A673 (cell line): Measurements from ENCODE around the gene PODNL1. TPM values are rescaled to one million over a fixed set of nuclear protein-coding genes. Genes with fewer than 3 reads are reported as not detected.
A peak's percentile ranks its signal among the peaks of the same experiment; 100 is the strongest.

Experiments
- BruUV-seq: library from RNA; stranded (reverse); fragments of 400-500 nt; replicated peaks from 2 replicates; lab custom pipeline; 2021; lab: Mats Ljungman, UMichigan
- CTCF ChIA-PET: fragments of 300-600 bp; sonication (Branson Sonifier 250); formaldehyde crosslinking; loops from one replicate; lab custom pipeline; 2022; ENCODE audit warnings: antibody characterized with exemption; lab: Charles Lee
- POLR2A ChIA-PET: fragments of 300-600 bp; sonication (Branson Sonifier 250); formaldehyde crosslinking; loops from one replicate; lab custom pipeline; 2022; ENCODE audit warnings: antibody characterized with exemption; ENCODE audit not compliant: low non-redundant PET; lab: Charles Lee
- DNase-seq: peaks from one replicate; pipeline ENCODE4 v3.0.0-alpha.2; 2015; ENCODE audit warnings: low spot score
- H3K27ac ChIP-seq: fragments of 200-600 bp; sonication (generic); 2 replicates; pipeline ENCODE4 v1.5.1; 2016; ENCODE audit warnings: mixed run types, low read depth, mild to moderate bottlenecking, mixed read lengths, antibody characterized with exemption, low read length; ENCODE audit not compliant: poor library complexity, severe bottlenecking
- H3K27me3 ChIP-seq: fragments of 200-600 bp; sonication (generic); replicated peaks from 2 replicates; pipeline ENCODE4 v1.6.1; 2017; ENCODE audit warnings: mixed run types, low read depth, mild to moderate bottlenecking, mixed read lengths, antibody characterized with exemption, low read length; ENCODE audit not compliant: insufficient read depth, poor library complexity
- H3K36me3 ChIP-seq: fragments of 200-600 bp; sonication (generic); 2 replicates; pipeline ENCODE4 v1.6.1; 2016; ENCODE audit warnings: mixed run types, mild to moderate bottlenecking, mixed read lengths, antibody characterized with exemption, low read length; ENCODE audit not compliant: insufficient read depth, poor library complexity, severe bottlenecking
- H3K4me1 ChIP-seq: fragments of 200-600 bp; sonication (generic); 2 replicates; pipeline ENCODE4 v1.6.1; 2017; ENCODE audit warnings: mixed run types, mild to moderate bottlenecking, mixed read lengths, antibody characterized with exemption, low read length; ENCODE audit not compliant: insufficient read depth, poor library complexity, severe bottlenecking
- H3K4me3 ChIP-seq: fragments of 200-600 bp; sonication (generic); 2 replicates; pipeline ENCODE4 v1.5.1; 2016; ENCODE audit warnings: low read depth, mixed run types, mild to moderate bottlenecking, mixed read lengths, low read length; ENCODE audit not compliant: poor library complexity, severe bottlenecking
- H3K9me3 ChIP-seq: fragments of 200-600 bp; sonication (generic); 2 replicates; pipeline ENCODE4 v1.6.1; 2016; ENCODE audit warnings: mixed run types, low read depth, mild to moderate bottlenecking, mixed read lengths, antibody characterized with exemption, low read length; ENCODE audit not compliant: poor library complexity, severe bottlenecking
- CTCF ChIP-seq: fragments of 300-800, 200-600 bp; sonication (generic); conservative IDR thresholded peaks from 2 replicates; pipeline ENCODE4 v1.5.1; 2017; ENCODE audit warnings: low read depth, mild to moderate bottlenecking, antibody characterized with exemption, low read length, moderate library complexity, mixed read lengths
- EZH2 ChIP-seq: fragments of 200-600 bp; sonication (generic); IDR thresholded peaks from 2 replicates; pipeline ENCODE4 v1.6.1; 2017; ENCODE audit warnings: borderline replicate concordance, low read depth, mild to moderate bottlenecking, mixed read lengths, antibody characterized with exemption, low read length; ENCODE audit not compliant: poor library complexity, severe bottlenecking
- intact Hi-C: fragments of 100-400 bp; cut with micrococcal nuclease; formaldehyde crosslinking; loops from one replicate; pipeline ENCODE4 v1.10.0; 2022; ENCODE audit not compliant: unreplicated experiment
- total RNA-seq: library from RNA; stranded (reverse); gene quantifications from 2 replicates; pipeline ENCODE4 v1.2.3, GENCODE V29; 2021

Gene PODNL1
- total RNA-seq, 1 experiment from 2014 or later, result not detected

- peak overlapping the region; percentile 76 for H3K4me3 ChIP-seq
- ChIA-PET POLR2A (no interaction called here), CTCF (no interaction called here)
- TF ChIP-seq EZH2, result no peak
- TF ChIP-seq CTCF, result no peak
- no peaks in the 10 kb centered on the region for H3K9me3 ChIP-seq
- no peak for DNase-seq
- peaks cover 4% of the 10 kb centered on the region for H3K36me3 ChIP-seq
- BruUV-seq, result no TSS peak
- intact Hi-C loops, result no loop called here
- no peaks in the 10 kb centered on the region for H3K27me3 ChIP-seq
- no peaks in the 10 kb centered on the region for H3K4me1 ChIP-seq
- H3K27ac ChIP-seq, result peak overlapping the region; percentile 75
Observed at GRCh38 chr19:13906910-13907309, 31.3 kb downstream of the PODNL1 start.

- Histone ChIP-seq H3K9me3 (no peaks in the 10 kb centered on the region), H3K27me3 (no peaks in the 10 kb centered on the region), H3K4me3 (peak overlapping the region; percentile 76), H3K36me3 (peaks cover 4% of the 10 kb centered on the region), H3K27ac (peak overlapping the region; percentile 75), H3K4me1 (no peaks in the 10 kb centered on the region)
- ChIA-PET CTCF (no interaction called here), POLR2A (no interaction called here)
- TF ChIP-seq CTCF (no peak), EZH2 (no peak)
- no TSS peak for BruUV-seq
- DNase-seq, result no peak
- intact Hi-C loops, result no loop called here
Observed at GRCh38 chr19:13906521-13906904, 31.7 kb downstream of the PODNL1 start.

- Histone ChIP-seq H3K4me1 (no peaks in the 10 kb centered on the region), H3K9me3 (no peaks in the 10 kb centered on the region), H3K4me3 (peak within 1 kb of the TSS; percentile 76), H3K27ac (peak within 1 kb of the TSS; percentile 75), H3K27me3 (no peaks in the 10 kb centered on the region), H3K36me3 (peaks cover 4% of the 10 kb centered on the region)
- ChIA-PET CTCF (no interaction called here), POLR2A (no interaction called here)
- TF ChIP-seq EZH2, result no peak
- no peak for TF ChIP-seq CTCF
- intact Hi-C loops, result no loop called here
- peak; percentile 94 for DNase-seq
- BruUV-seq, result TSS peak; percentile 64
Observed at GRCh38 chr19:13905634-13906520, 32.3 kb downstream of the PODNL1 start, which contains the start of the genes BRME1 and CC2D1A. TSS of gene BRME1 (minus strand) at chr19:13906117. CDS start at chr19:13904892, 1,225 bp downstream. TSS of gene CC2D1A (plus strand) at chr19:13906201. CDS start at chr19:13906442, 241 bp downstream.
